HCT116 (cell line): ENCODE data around the gene BTBD9. TPM values are rescaled to one million over a fixed set of nuclear protein-coding genes. Genes with fewer than 3 reads are reported as not detected.

Experiments
- ATAC-seq: fragments of 200-7000 bp; cut with Tn5 transposase; 2 replicates; pipeline ENCODE4 v1.9.1; 2020; ENCODE audit warnings: mild to moderate bottlenecking, moderate library complexity
- BruUV-seq: library from RNA; stranded (reverse); fragments of 400-500 nt; replicated peaks from 2 replicates; lab custom pipeline; 2021; lab: Mats Ljungman, UMichigan
- CTCF ChIA-PET: fragments of 300-600 bp; sonication (Branson Sonifier 250); formaldehyde crosslinking; loops from one replicate; lab custom pipeline; 2021; ENCODE audit warnings: antibody characterized with exemption; lab: Charles Lee
- POLR2A ChIA-PET: fragments of 300-600, 350-600 bp; sonication (Branson Sonifier 250); formaldehyde crosslinking; loops from one replicate; lab custom pipeline; 2021; ENCODE audit warnings: antibody characterized with exemption; lab: Charles Lee
- RAD21 ChIA-PET, 2 experiments: fragments of 300-600 bp; sonication (Branson Sonifier 250); formaldehyde crosslinking; loops; one replicate each; lab custom pipeline; 2023; ENCODE audit warnings: low total read pairs in 2 of 2; ENCODE audit not compliant: uncharacterized antibody in 2 of 2, unreplicated experiment in 2 of 2, low non-redundant PET in 1 of 2; lab: Charles Lee
- DNase-seq: peaks from one replicate; pipeline ENCODE4 v3.0.0-alpha.2; 2010; ENCODE audit warnings: low read depth, low spot score
- H2AFZ ChIP-seq: fragments of 200-600 bp; shearing (Covaris generic), sonication (generic); 2 replicates; pipeline ENCODE4 v1.6.1; 2017; ENCODE audit warnings: low read depth, mixed run types, mixed read lengths, antibody characterized with exemption, low read length; ENCODE audit not compliant: poor library complexity, severe bottlenecking
- H3K27ac ChIP-seq: 2 replicates; pipeline ENCODE4 v1.5.1; 2012; ENCODE audit warnings: low read depth, low read length
- H3K27me3 ChIP-seq: fragments of 200-600 bp; sonication (generic); 2 replicates; pipeline ENCODE4 v1.6.1; 2016; ENCODE audit warnings: mixed run types, low read length, mixed read lengths; ENCODE audit not compliant: insufficient read depth
- H3K36me3 ChIP-seq, 2 experiments: fragments of 200-500 bp in 1 of 2; fragments of 200-600 bp in 1 of 2; sonication (Bioruptor generic) in 1 of 2; sonication (generic) in 1 of 2; 2 replicates each; pipeline versions ENCODE4 v1.5.1 to v1.6.1; 2014 to 2016; ENCODE audit warnings: low read length in 2 of 2, inconsistent platforms in 1 of 2, mixed read lengths in 1 of 2, mixed run types in 1 of 2; ENCODE audit not compliant: insufficient read depth in 2 of 2, control insufficient read depth in 1 of 2
- H3K4me1 ChIP-seq, 2 experiments: fragments of 200-600 bp in 1 of 2; sonication (generic) in 1 of 2; 2 replicates each; pipeline versions ENCODE4 v1.5.1 to v1.6.1; 2012 to 2017; ENCODE audit warnings: low read length in 2 of 2, inconsistent platforms in 1 of 2, mild to moderate bottlenecking in 1 of 2, mixed read lengths in 1 of 2, mixed run types in 1 of 2, moderate library complexity in 1 of 2; ENCODE audit not compliant: insufficient read depth in 2 of 2, control insufficient read depth in 1 of 2
- H3K4me2 ChIP-seq: fragments of 200-600 bp; sonication (generic); 2 replicates; pipeline ENCODE4 v1.6.1; 2017; ENCODE audit warnings: mixed run types, low read length, mixed read lengths
- H3K4me3 ChIP-seq, 2 experiments: fragments of 200-600 bp in 1 of 2; sonication (generic) in 1 of 2; replicated peaks in 1 of 2; 2 replicates each; pipeline ENCODE4 v1.5.1; 2011 to 2016; ENCODE audit warnings: low read length in 2 of 2, control low read depth in 1 of 2, low read depth in 1 of 2, mild to moderate bottlenecking in 1 of 2, mixed read lengths in 1 of 2, mixed run types in 1 of 2
- H3K79me2 ChIP-seq: fragments of 200-600 bp; sonication (generic); 2 replicates; pipeline ENCODE4 v1.6.1; 2017; ENCODE audit warnings: mild to moderate bottlenecking, mixed run types, low read length, moderate library complexity, mixed read lengths; ENCODE audit not compliant: insufficient read depth
- H3K9ac ChIP-seq: fragments of 200-600 bp; sonication (generic); 2 replicates; pipeline ENCODE4 v1.6.1; 2016; ENCODE audit warnings: low read length, mixed read lengths
- H3K9me2 ChIP-seq: fragments of 200-600 bp; sonication (generic), shearing (Covaris generic); 2 replicates; pipeline ENCODE4 v1.6.1; 2017; ENCODE audit warnings: mixed run types, mild to moderate bottlenecking, moderate library complexity; ENCODE audit not compliant: insufficient read depth
- H3K9me3 ChIP-seq, 2 experiments: fragments of 200-500 bp in 1 of 2; fragments of 200-600 bp in 1 of 2; sonication (Bioruptor generic) in 1 of 2; sonication (generic) in 1 of 2; 2 replicates each; pipeline ENCODE4 v1.6.1; 2014 to 2017; ENCODE audit warnings: low read length in 2 of 2, mixed read lengths in 2 of 2, inconsistent platforms in 1 of 2, low read depth in 1 of 2, mild to moderate bottlenecking in 1 of 2, mixed run types in 1 of 2, moderate library complexity in 1 of 2; ENCODE audit not compliant: control insufficient read depth in 1 of 2, insufficient read depth in 1 of 2
- H4K20me1 ChIP-seq: fragments of 200-600 bp; sonication (generic), shearing (Covaris generic); 2 replicates; pipeline ENCODE4 v1.6.1; 2017; ENCODE audit warnings: mixed run types, mild to moderate bottlenecking, moderate library complexity; ENCODE audit not compliant: insufficient read depth
- CEBPB ChIP-seq: IDR thresholded peaks from 2 replicates; pipeline ENCODE4 v1.6.1; 2012; ENCODE audit warnings: low read depth
- CTCF ChIP-seq, 3 experiments: fragments of 200-600 bp in 1 of 3; sonication (generic) in 1 of 3; IDR thresholded peaks in 2 of 3; conservative IDR thresholded peaks in 1 of 3; 2 replicates each; pipeline ENCODE4 v1.5.1; 2012 to 2017; ENCODE audit warnings: low read depth in 2 of 3, low read length in 2 of 3, antibody characterized with exemption in 1 of 3, borderline replicate concordance in 1 of 3, control low read depth in 1 of 3, mild to moderate bottlenecking in 1 of 3, mixed read lengths in 1 of 3, mixed run types in 1 of 3, moderate library complexity in 1 of 3; ENCODE audit not compliant: insufficient read depth in 1 of 3
- EGR1 ChIP-seq: IDR thresholded peaks from 2 replicates; pipeline ENCODE4 v1.6.1; 2012; ENCODE audit warnings: low read depth
- ELF1 ChIP-seq: IDR thresholded peaks from 2 replicates; pipeline ENCODE4 v1.6.1; 2012; ENCODE audit warnings: low read depth, borderline replicate concordance
- EZH2 ChIP-seq: fragments of 200-600 bp; sonication (generic); IDR thresholded peaks from 2 replicates; pipeline ENCODE4 v1.6.1; 2017; ENCODE audit warnings: antibody characterized with exemption, mixed run types
- FOSL1 ChIP-seq: IDR thresholded peaks from 2 replicates; pipeline ENCODE4 v1.6.1; 2012; ENCODE audit warnings: low read depth
- POLR2A ChIP-seq: IDR thresholded peaks from 2 replicates; pipeline ENCODE4 v1.7.0; 2011; ENCODE audit warnings: borderline replicate concordance; ENCODE audit not compliant: insufficient read depth, insufficient read length; ENCODE audit errors: extremely low read depth
- SIN3A ChIP-seq: IDR thresholded peaks from 2 replicates; pipeline ENCODE4 v1.6.1; 2012; ENCODE audit warnings: low read depth
- SP1 ChIP-seq: IDR thresholded peaks from 2 replicates; pipeline ENCODE4 v1.6.1; 2012; ENCODE audit warnings: low read depth
- TCF7L2 ChIP-seq: IDR thresholded peaks from 2 replicates; pipeline ENCODE4 v1.7.0; 2011; ENCODE audit warnings: borderline replicate concordance, inconsistent platforms; ENCODE audit not compliant: insufficient read depth, insufficient read length; ENCODE audit errors: extremely low read depth
- intact Hi-C: fragments of 100-400 bp; cut with micrococcal nuclease; formaldehyde crosslinking; loops from 2 replicates; pipeline ENCODE4 v1.10.0; 2022
- total RNA-seq: library from RNA; stranded (reverse); gene quantifications from one replicate; pipeline ENCODE4 v1.2.1, GENCODE V29; 2021; ENCODE audit not compliant: unreplicated experiment
- TF ChIP-seq, protein P1 (sequence below): IDR thresholded peaks from 2 replicates; pipeline ENCODE4 v1.6.1; 2012
- TF ChIP-seq, protein P2 (sequence below): IDR thresholded peaks from 2 replicates; pipeline ENCODE4 v1.6.1; 2011; ENCODE audit warnings: mild to moderate bottlenecking, low read length, moderate library complexity; ENCODE audit not compliant: insufficient replicate concordance; ENCODE audit errors: extremely low read depth
- TF ChIP-seq, protein P3 (sequence below): IDR thresholded peaks from 2 replicates; pipeline ENCODE4 v1.6.1; 2012

The BTBD9 gene
- total RNA-seq, 1 experiment from 2014 or later: 10.9 TPM

GRCh38 chr6:38337819-38338465 lies 301.8 kb downstream of the BTBD9 start:
- TF ChIP-seq FOSL1: peak; percentile 36
- TF ChIP-seq, protein P1, sequence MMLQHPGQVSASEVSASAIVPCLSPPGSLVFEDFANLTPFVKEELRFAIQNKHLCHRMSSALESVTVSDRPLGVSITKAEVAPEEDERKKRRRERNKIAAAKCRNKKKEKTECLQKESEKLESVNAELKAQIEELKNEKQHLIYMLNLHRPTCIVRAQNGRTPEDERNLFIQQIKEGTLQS: no peak; the same call in 1 of the 2 replicates
- TF ChIP-seq CTCF (IDR thresholded peaks at IDR 0.05 in 2 of 3, conservative IDR thresholded peaks at IDR 0.05 in 1 of 3; ENCODE audit: borderline replicate concordance in 1 of 3, insufficient read depth in 1 of 3, low read depth in 2 of 3, low read length in 2 of 3): 0 out of 6 replicates have a peak, but pooled peaks of 1 of the 3 experiments have one; percentile 11
- TF ChIP-seq CEBPB: peak; percentile 84
- TF ChIP-seq TCF7L2: no peak
- no peak for TF ChIP-seq EGR1
- no peak for TF ChIP-seq EZH2
- peak; percentile 32; the same call in 1 of the 2 replicates for TF ChIP-seq SP1
- TF ChIP-seq, protein P2, sequence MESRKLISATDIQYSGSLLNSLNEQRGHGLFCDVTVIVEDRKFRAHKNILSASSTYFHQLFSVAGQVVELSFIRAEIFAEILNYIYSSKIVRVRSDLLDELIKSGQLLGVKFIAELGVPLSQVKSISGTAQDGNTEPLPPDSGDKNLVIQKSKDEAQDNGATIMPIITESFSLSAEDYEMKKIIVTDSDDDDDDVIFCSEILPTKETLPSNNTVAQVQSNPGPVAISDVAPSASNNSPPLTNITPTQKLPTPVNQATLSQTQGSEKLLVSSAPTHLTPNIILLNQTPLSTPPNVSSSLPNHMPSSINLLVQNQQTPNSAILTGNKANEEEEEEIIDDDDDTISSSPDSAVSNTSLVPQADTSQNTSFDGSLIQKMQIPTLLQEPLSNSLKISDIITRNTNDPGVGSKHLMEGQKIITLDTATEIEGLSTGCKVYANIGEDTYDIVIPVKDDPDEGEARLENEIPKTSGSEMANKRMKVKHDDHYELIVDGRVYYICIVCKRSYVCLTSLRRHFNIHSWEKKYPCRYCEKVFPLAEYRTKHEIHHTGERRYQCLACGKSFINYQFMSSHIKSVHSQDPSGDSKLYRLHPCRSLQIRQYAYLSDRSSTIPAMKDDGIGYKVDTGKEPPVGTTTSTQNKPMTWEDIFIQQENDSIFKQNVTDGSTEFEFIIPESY: no peak
- TF ChIP-seq, protein P3, sequence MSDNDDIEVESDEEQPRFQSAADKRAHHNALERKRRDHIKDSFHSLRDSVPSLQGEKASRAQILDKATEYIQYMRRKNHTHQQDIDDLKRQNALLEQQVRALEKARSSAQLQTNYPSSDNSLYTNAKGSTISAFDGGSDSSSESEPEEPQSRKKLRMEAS: peak; percentile 26; the same call in 1 of the 2 replicates
- TF ChIP-seq POLR2A: no peak
- TF ChIP-seq ELF1: no peak
- TF ChIP-seq SIN3A: no peak
- Histone ChIP-seq H2AFZ (no peak overlapping the region), H3K4me1 (no peaks in the 10 kb centered on the region), H3K4me3 (no peak overlapping the region), H3K27me3 (no peaks in the 10 kb centered on the region), H3K9me2 (no peaks in the 10 kb centered on the region), H3K9me3 (peaks cover 0 to 5% of the 10 kb centered on the region in 2 experiments; a peak in 1 of 4 replicates), H3K9ac (no peak overlapping the region), H3K79me2 (no peaks in the 10 kb centered on the region), H3K27ac (no peak overlapping the region), H3K36me3 (no peaks in the 10 kb centered on the region), H3K4me2 (no peak overlapping the region), H4K20me1 (no peaks in the 10 kb centered on the region)
- POLR2A ChIA-PET: no interaction called here
- peak; percentile 55 for DNase-seq
- CTCF ChIA-PET: no interaction called here
- intact Hi-C loops: no loop called here
- ATAC-seq: peak; percentile 67
- TSS peak; percentile 75 for BruUV-seq
- RAD21 ChIA-PET: no interaction called here
